Transverse colon (tissue), 4 donors: ENCODE data around the gene RELB. TPM values are rescaled to one million over a fixed set of nuclear protein-coding genes. Genes with fewer than 3 reads are reported as not detected.

ENCODE experiments used
- DNase-seq: peaks from one replicate; pipeline ENCODE4 v3.0.0-alpha.2; 2019
- H3K27ac ChIP-seq, 4 donors: fragments of 200-600 bp; sonication (generic); 2 replicates each; pipeline ENCODE4 v1.5.1; 2016 to 2018; ENCODE audit warnings: inconsistent platforms in 4 of 4
- H3K27me3 ChIP-seq: fragments of 200-600 bp; sonication (generic); 2 replicates; pipeline ENCODE4 v1.5.1; 2017; ENCODE audit warnings: inconsistent platforms
- H3K36me3 ChIP-seq, 4 donors: fragments of 200-600 bp; sonication (generic); 2 replicates each; pipeline ENCODE4 v1.5.1; 2017 to 2019; ENCODE audit warnings: inconsistent platforms in 4 of 4
- H3K4me1 ChIP-seq, 4 donors: fragments of 200-600 bp; sonication (generic); 2 replicates each; pipeline ENCODE4 v1.5.1; 2017 to 2020; ENCODE audit warnings: inconsistent platforms in 4 of 4
- H3K4me3 ChIP-seq, 4 donors: fragments of 200-600 bp; sonication (generic); 1 replicate in 1 of 4; 2 replicates in 3 of 4; pipeline versions ENCODE4 v1.5.1 to v1.6.1; 2017 to 2019; ENCODE audit warnings: inconsistent platforms in 4 of 4
- H3K9me3 ChIP-seq, 2 donors: fragments of 200-600 bp; sonication (generic); 2 replicates each; pipeline ENCODE4 v1.5.1; 2017 to 2019; ENCODE audit warnings: inconsistent platforms in 2 of 2
- CTCF ChIP-seq, 5 experiments: fragments of 200-600 bp in 3 of 5; fragments of 450-650 bp in 2 of 5; sonication (generic) in 3 of 5; IDR thresholded peaks; 1 replicate in 2 of 5; 2 replicates in 3 of 5; pipeline ENCODE4 v1.5.1; 2016 to 2017; ENCODE audit warnings: antibody characterized with exemption in 5 of 5, inconsistent platforms in 3 of 5, mild to moderate bottlenecking in 2 of 5, moderate library complexity in 1 of 5
- EP300 ChIP-seq: sonication (generic); formaldehyde crosslinking; IDR thresholded peaks from one replicate; pipeline ENCODE4 v1.6.1; 2017; ENCODE audit warnings: antibody characterized with exemption, low read depth
- POLR2A ChIP-seq: fragments of 450-650 bp; IDR thresholded peaks from one replicate; pipeline ENCODE4 v1.6.1; 2016; ENCODE audit warnings: antibody characterized with exemption, mild to moderate bottlenecking, moderate library complexity
- POLR2AphosphoS5 ChIP-seq, 3 donors: sonication (generic); formaldehyde crosslinking; IDR thresholded peaks; one replicate each; pipeline ENCODE4 v1.6.1; 2016; ENCODE audit warnings: antibody characterized with exemption in 3 of 3
- WGBS, 2 donors: methylation state at CpG; one replicate each; pipeline ENCODE4 v1.1.5; 2018; ENCODE audit warnings: low coverage in 1 of 2; 5-methylcytosine and 5-hydroxymethylcytosine counted together
- in situ Hi-C, 4 donors: fragments of 200-750 bp; cut with MboI; loops; one replicate each; pipeline versions ENCODE4 v1.15.0 to v1.15.1; 2017; ENCODE audit warnings: low sequenced_read_pairs in 3 of 4, low pct_ligation_motif_present in 1 of 4, low pct_unique_long_range_greater_than_20kb in 1 of 4
- intact Hi-C: fragments of 100-400 bp; cut with DNase I; formaldehyde crosslinking; loops from one replicate; pipeline ENCODE4 v1.15.1; 2023; ENCODE audit warnings: low total_unique reads
- total RNA-seq, 4 donors: library from RNA; depleted of rRNA; stranded (reverse); fragments of >200 nt; gene quantifications; one replicate each; pipeline ENCODE4 v1.1.0, GENCODE V29; 2016

The RELB gene
- total RNA-seq, 4 donors from 2014 or later: 11.9 to 58.4 (median 34.8) TPM

DNA sequence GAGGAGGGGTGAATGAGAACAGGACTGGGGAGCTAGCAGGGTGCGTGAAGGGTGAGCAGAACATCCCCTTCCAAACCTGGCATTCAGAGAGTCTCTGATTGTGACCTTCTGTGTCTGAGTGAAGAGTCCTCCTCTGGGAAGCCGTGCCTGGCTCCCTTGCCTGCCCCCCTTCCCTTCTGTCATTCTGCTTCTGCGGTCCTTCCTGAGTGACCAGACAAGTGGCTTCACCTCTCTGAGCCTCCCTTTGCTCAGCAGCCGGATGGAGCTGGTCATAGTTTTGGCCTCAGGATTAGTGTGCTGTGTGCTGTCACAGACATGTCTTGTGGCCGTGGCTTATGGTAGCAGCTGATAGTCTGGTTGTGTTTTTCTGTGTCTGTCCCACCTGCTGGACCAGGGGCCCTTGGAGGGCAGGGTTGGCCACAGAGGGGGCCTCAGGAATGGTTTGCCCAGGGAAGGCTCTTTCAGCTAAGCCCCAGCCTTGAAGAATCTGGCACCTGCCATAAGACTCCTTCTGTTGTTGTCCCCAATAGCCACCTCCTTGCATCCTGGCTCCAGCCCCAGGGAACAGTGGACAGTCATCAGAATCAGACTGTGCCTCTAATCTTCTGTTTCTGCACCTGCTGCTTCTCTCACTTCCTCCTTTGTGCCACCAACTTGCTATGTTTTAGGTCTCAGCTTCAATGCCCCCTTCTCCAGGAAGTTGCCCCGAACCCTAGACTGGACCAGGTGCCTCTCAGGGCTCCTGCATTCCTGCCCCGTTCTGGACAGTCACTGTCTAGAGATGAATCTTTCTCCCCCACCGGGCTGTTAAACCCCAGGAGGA lies 40.1 kb upstream of the RELB start:
- peak; percentile 17 for DNase-seq
- intact Hi-C loops: no loop called here
- in situ Hi-C loops: no loop called here
- H3K27ac ChIP-seq: peak overlapping the region in 1 of 4 donors; percentile 37
- TF ChIP-seq CTCF (IDR thresholded peaks at IDR 0.05) (no peak), POLR2AphosphoS5 (IDR thresholded peaks at IDR 0.05) (no peak), POLR2A (no peak), EP300 (no peak)
- H3K9me3 ChIP-seq: no peaks in the 10 kb centered on the region
- no peak overlapping the region for H3K4me3 ChIP-seq
- H3K36me3 ChIP-seq: peaks cover 0 to 33% (median 9%) of the 10 kb centered on the region in 4 donors
- 77% methylated on average over 8 of the region's 8 CpGs; no CpG with 5 or more reads in 1 of the 2 donors for WGBS, 2 donors
- no peaks in the 10 kb centered on the region for H3K27me3 ChIP-seq
- H3K4me1 ChIP-seq: peaks cover 12 to 20% (median 12%) of the 10 kb centered on the region in 4 donors

DNA sequence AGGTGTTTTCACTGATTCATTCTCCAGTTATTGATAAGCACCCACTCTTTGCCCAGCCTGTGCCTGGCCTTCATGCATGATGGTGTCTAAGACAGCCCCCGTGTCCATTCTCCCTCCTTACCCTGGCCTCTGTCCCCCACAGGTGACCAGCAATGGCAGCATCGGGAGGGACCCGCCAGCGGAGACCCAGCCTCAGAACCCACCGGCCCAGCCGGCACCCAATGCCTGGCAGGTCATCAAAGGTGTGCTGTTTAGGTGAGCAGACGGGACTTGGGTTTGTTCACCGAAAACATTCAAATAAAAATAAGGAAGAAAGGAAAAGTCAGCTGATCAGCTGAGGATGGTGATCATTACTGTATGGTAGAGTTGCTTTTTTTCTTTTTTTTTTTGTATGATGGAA lies 39.4 kb upstream of the RELB start:
- no peak for TF ChIP-seq EP300
- TF ChIP-seq POLR2AphosphoS5 (IDR thresholded peaks at IDR 0.05): no peak
- TF ChIP-seq POLR2A: no peak
- no peak for TF ChIP-seq CTCF (IDR thresholded peaks at IDR 0.05)
- intact Hi-C loops (no loop called here), in situ Hi-C loops (no loop called here)
- H3K4me3 ChIP-seq: no peak overlapping the region
- no peaks in the 10 kb centered on the region for H3K9me3 ChIP-seq
- H3K36me3 ChIP-seq: peaks cover 0 to 33% (median 9%) of the 10 kb centered on the region in 4 donors
- no peak for DNase-seq
- peak overlapping the region in 1 of 4 donors; percentile 37 for H3K27ac ChIP-seq
- H3K27me3 ChIP-seq: no peaks in the 10 kb centered on the region
- WGBS, 2 donors: 96 to 98% methylated on average over 5 to 8 of the region's 8 CpGs
- H3K4me1 ChIP-seq: peaks cover 5 to 13% (median 5%) of the 10 kb centered on the region in 4 donors

DNA sequence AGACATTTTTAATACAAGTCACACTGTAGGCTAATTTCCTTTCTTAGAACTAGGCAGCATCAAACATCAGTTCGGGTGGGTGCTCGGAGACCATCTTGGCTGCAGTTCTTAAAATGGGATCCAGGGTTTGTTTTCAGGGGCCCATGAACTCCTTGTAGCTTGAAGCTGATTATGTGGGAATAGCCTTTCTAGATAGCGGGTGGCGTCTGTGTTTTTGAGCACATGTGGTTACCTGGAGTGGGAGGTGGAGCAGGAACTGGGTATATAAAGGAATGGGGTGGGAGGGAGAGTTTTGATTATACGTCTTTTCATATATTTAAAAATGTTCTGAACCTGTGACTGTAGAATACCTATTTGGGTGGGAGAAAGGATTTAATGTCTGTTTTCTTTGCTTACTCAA lies 33.1 kb upstream of the RELB start:
- peaks cover 0 to 18% (median 8%) of the 10 kb centered on the region in 4 donors for H3K36me3 ChIP-seq
- in situ Hi-C loops: no loop called here

GRCh38 chr19:44968670-44969069 lies 32.6 kb upstream of the RELB start:
- in situ Hi-C loops: no loop called here
- H3K4me3 ChIP-seq: no peak overlapping the region
- peaks cover 0 to 21% (median 9%) of the 10 kb centered on the region in 4 donors for H3K36me3 ChIP-seq
- H3K4me1 ChIP-seq: no peaks in the 10 kb centered on the region
- intact Hi-C loops: no loop called here
- no peaks in the 10 kb centered on the region for H3K27me3 ChIP-seq
- H3K9me3 ChIP-seq: no peaks in the 10 kb centered on the region
- WGBS, 2 donors: 92% methylated on average over 4 of the region's 4 CpGs; no CpG with 5 or more reads in 1 of the 2 donors
- no peak for DNase-seq
- no peak overlapping the region for H3K27ac ChIP-seq
- no peak for TF ChIP-seq POLR2A
- no peak for TF ChIP-seq POLR2AphosphoS5 (IDR thresholded peaks at IDR 0.05)
- TF ChIP-seq EP300: no peak
- TF ChIP-seq CTCF (IDR thresholded peaks at IDR 0.05): no peak

More for the DNA sequence above, 33.1 kb upstream of the RELB start:
- no peaks in the 10 kb centered on the region for H3K9me3 ChIP-seq
- no peak for TF ChIP-seq EP300
- no peak for TF ChIP-seq POLR2AphosphoS5 (IDR thresholded peaks at IDR 0.05)
- 86 to 92% methylated on average over 5 of the region's 5 CpGs for WGBS, 2 donors
- no peaks in the 10 kb centered on the region for H3K27me3 ChIP-seq
- no peak for DNase-seq
- H3K27ac ChIP-seq: no peak overlapping the region
- H3K4me3 ChIP-seq: no peak overlapping the region
- no peaks in the 10 kb centered on the region for H3K4me1 ChIP-seq
- intact Hi-C loops: no loop called here
